Naive thymus-derived CD8-positive, alpha-beta T cell (primary cell): ENCODE data around the gene ADAMTS18. TPM values are rescaled to one million over a fixed set of nuclear protein-coding genes. Genes with fewer than 3 reads are reported as not detected.

Source experiments
- ATAC-seq, 2 donors: fragments of 150-1000 bp; cut with Tn5 transposase in 1 of 2; sonication (Bioruptor Pico), chemical (Tn5 transposase) in 1 of 2; 1 replicate in 1 of 2; 2 replicates in 1 of 2; pipeline ENCODE4 v1.10.0; 2021; ENCODE audit warnings: mild to moderate bottlenecking in 2 of 2, moderate library complexity in 2 of 2
- POLR2A ChIA-PET: fragments of 350-600 bp; sonication (Branson Sonifier 250); formaldehyde crosslinking; loops from one replicate; lab custom pipeline; 2021; ENCODE audit warnings: antibody characterized with exemption; lab: Charles Lee
- DNase-seq, 10 donors: peaks; one replicate each; pipeline versions ENCODE4 v3.0.0 to v3.0.0-alpha.2; 2020 to 2022
- H3K27ac Mint-ChIP-seq, 10 donors: one replicate each; pipeline ENCODE4 v1.8.0; 2020 to 2022; ENCODE audit warnings: mild to moderate bottlenecking in 10 of 10, mixed read lengths in 10 of 10, moderate library complexity in 4 of 10, inconsistent platforms in 1 of 10
- H3K27me3 Mint-ChIP-seq, 5 donors: one replicate each; pipeline ENCODE4 v1.8.0; 2021 to 2022; ENCODE audit warnings: mixed read lengths in 5 of 5
- H3K36me3 Mint-ChIP-seq, 3 donors: one replicate each; pipeline ENCODE4 v1.8.0; 2020 to 2022; ENCODE audit warnings: mixed read lengths in 3 of 3, mild to moderate bottlenecking in 2 of 3, inconsistent platforms in 1 of 3
- H3K4me1 Mint-ChIP-seq, 4 donors: one replicate each; pipeline ENCODE4 v1.8.0; 2021 to 2022; ENCODE audit warnings: mixed read lengths in 4 of 4
- H3K4me3 Mint-ChIP-seq, 10 donors: one replicate each; pipeline ENCODE4 v1.8.0; 2020 to 2022; ENCODE audit warnings: mild to moderate bottlenecking in 10 of 10, mixed read lengths in 10 of 10, moderate library complexity in 6 of 10, inconsistent platforms in 1 of 10
- H3K9me3 Mint-ChIP-seq, 9 donors: one replicate each; pipeline ENCODE4 v1.8.0; 2020 to 2022; ENCODE audit warnings: mixed read lengths in 9 of 9, mild to moderate bottlenecking in 3 of 9, inconsistent platforms in 1 of 9, moderate library complexity in 1 of 9
- polyA plus RNA-seq, 3 donors: library from polyadenylated mRNA; unstranded; fragments of 300-500 nt; fragmentation: Illumina TruSeq; gene quantifications; one replicate each; pipeline ENCODE4 v1.2.3, GENCODE V29; 2021
- total RNA-seq, 8 experiments: library from RNA in 2 of 8; stranded (reverse) in 2 of 8; gene quantifications; one replicate each; pipeline ENCODE4 v1.2.3 and lab custom pipeline; 2021 to 2026

Gene ADAMTS18
- total and polyA plus RNA-seq, 5 experiments from 2014 or later = not detected

GRCh38 chr16:77330332-77331042, 104.3 kb downstream of the ADAMTS18 start:
- Mint-ChIP-seq H3K4me3 (no peak overlapping the region), H3K27ac (no peak overlapping the region), H3K4me1 (no peaks in the 10 kb centered on the region), H3K27me3 (peaks cover 0 to 9% (median 4%) of the 10 kb centered on the region in 5 donors), H3K9me3 (peaks cover 0 to 3% (median 0%) of the 10 kb centered on the region in 9 donors), H3K36me3 (no peaks in the 10 kb centered on the region)
- POLR2A ChIA-PET = no interaction called here
- ATAC-seq = no peak
- DNase-seq = no peak

DNA sequence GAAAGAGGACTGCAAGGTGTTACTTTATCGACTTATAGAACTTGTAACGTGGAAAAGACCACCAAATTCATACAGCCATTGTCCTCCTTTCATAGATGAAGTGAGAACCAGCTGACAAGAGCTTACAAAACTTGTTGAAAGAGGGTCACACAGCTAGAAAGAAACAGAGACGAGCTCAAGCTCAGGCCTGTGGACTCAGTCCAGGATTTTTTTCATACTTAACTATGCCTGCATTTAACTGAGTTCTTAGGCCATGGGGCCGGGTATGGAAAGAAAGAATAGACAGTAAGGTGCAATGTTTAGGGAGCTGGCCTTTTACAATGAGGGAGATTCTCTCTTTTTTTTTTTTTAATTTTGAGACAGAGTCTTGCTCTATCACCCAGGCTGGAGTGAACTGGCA, 106.1 kb downstream of the ADAMTS18 start:
- H3K27me3 Mint-ChIP-seq = peaks cover 0 to 9% (median 4%) of the 10 kb centered on the region in 5 donors
- no peak overlapping the region for H3K4me3 Mint-ChIP-seq
- no peak overlapping the region for H3K27ac Mint-ChIP-seq
- H3K36me3 Mint-ChIP-seq = no peaks in the 10 kb centered on the region
- POLR2A ChIA-PET = no interaction called here
- peaks cover 0 to 3% (median 0%) of the 10 kb centered on the region in 9 donors for H3K9me3 Mint-ChIP-seq
- no peaks in the 10 kb centered on the region for H3K4me1 Mint-ChIP-seq
- ATAC-seq = no peak
- no peak for DNase-seq

- Mint-ChIP-seq H3K4me1 (no peaks in the 10 kb centered on the region), H3K27ac (no peak overlapping the region), H3K36me3 (no peaks in the 10 kb centered on the region), H3K9me3 (peaks cover 0 to 3% (median 0%) of the 10 kb centered on the region in 9 donors), H3K4me3 (no peak overlapping the region), H3K27me3 (peaks cover 0 to 9% (median 4%) of the 10 kb centered on the region in 5 donors)
- POLR2A ChIA-PET = no interaction called here
- DNase-seq = no peak
- no peak for ATAC-seq
Measured at GRCh38 chr16:77328274-77328673, 106.6 kb downstream of the ADAMTS18 start.

DNA sequence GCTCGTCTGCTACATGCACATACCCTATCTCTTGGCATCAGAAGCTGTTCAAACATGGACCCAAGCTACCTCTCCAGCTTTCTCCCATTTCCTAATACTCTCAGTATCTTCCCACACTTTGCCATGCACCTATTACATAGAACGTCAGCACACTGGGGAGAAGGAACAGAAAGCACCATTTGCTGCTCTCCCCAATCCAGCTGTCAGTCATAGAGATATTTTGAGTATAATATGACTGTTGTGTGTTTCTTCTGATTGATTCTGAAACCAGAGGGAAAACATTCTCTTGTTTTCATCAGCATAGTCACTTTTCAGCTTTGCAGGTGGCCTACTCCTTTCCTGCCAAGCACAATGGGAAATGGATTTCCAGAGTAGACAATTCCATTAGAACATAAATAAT, 107.1 kb downstream of the ADAMTS18 start:
- Mint-ChIP-seq H3K27me3 (peaks cover 0 to 9% (median 4%) of the 10 kb centered on the region in 5 donors), H3K9me3 (peaks cover 0 to 3% (median 0%) of the 10 kb centered on the region in 9 donors), H3K4me1 (no peaks in the 10 kb centered on the region), H3K4me3 (no peak overlapping the region), H3K36me3 (no peaks in the 10 kb centered on the region), H3K27ac (no peak overlapping the region)
- POLR2A ChIA-PET = no interaction called here
- no peak for DNase-seq
- ATAC-seq = no peak

DNA sequence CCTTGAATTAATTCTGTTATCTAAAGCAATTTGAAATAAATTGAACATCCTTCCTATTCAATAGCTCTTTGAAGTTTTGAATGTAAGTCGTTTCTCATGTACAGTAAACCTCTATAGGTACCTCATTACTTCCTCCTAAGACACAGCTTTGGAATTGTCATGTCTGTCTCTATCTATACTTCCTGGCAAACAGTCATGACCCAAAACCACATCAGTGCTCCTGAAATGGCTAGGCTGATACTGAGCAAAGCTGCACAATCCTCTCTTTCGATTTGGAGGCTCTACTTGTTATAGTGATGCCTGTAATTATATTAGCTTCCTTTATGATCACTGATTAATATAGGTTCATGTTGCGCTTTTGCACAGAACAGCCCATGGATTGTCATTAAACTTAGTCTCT, 110.1 kb downstream of the ADAMTS18 start:
- POLR2A ChIA-PET = no interaction called here
- Mint-ChIP-seq H3K4me1 (no peaks in the 10 kb centered on the region), H3K9me3 (peaks cover 0 to 3% (median 0%) of the 10 kb centered on the region in 9 donors), H3K36me3 (no peaks in the 10 kb centered on the region), H3K27ac (no peak overlapping the region), H3K27me3 (peaks cover 2 to 17% (median 3%) of the 10 kb centered on the region in 5 donors), H3K4me3 (no peak overlapping the region)
- ATAC-seq (no peak), DNase-seq (no peak)

DNA sequence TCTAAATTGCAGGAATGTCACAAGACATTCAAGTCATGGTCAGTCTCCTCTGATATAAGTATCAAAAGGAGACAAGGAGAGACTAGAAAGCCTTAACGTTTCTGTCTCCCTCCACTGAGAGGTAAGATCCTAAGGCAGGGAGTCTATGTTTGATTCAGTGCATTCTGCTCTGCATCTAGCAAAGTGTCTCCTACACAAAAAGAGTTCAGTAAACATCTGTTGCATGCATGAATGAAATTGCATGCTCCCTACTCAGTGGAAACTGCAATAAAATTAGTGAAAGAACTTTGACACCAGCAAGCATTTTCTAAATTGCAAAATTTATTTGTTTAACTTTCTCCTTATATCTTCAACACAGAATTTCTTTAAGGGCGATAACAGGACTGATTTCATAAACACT, 111.1 kb downstream of the ADAMTS18 start:
- ATAC-seq (no peak), DNase-seq (no peak)
- Mint-ChIP-seq H3K36me3 (no peaks in the 10 kb centered on the region), H3K4me3 (no peak overlapping the region), H3K4me1 (no peaks in the 10 kb centered on the region), H3K27ac (no peak overlapping the region), H3K9me3 (peaks cover 0 to 3% (median 0%) of the 10 kb centered on the region in 9 donors), H3K27me3 (peaks cover 2 to 17% (median 4%) of the 10 kb centered on the region in 5 donors)
- POLR2A ChIA-PET = no interaction called here

GRCh38 chr16:77322757-77323156, 112.1 kb downstream of the ADAMTS18 start:
- POLR2A ChIA-PET = no interaction called here
- no peak overlapping the region for H3K27ac Mint-ChIP-seq
- H3K9me3 Mint-ChIP-seq = peaks cover 0 to 3% (median 0%) of the 10 kb centered on the region in 9 donors
- no peaks in the 10 kb centered on the region for H3K36me3 Mint-ChIP-seq
- H3K27me3 Mint-ChIP-seq = peaks cover 2 to 17% (median 4%) of the 10 kb centered on the region in 5 donors
- H3K4me1 Mint-ChIP-seq = no peaks in the 10 kb centered on the region
- no peak for ATAC-seq
- no peak for DNase-seq
- no peak overlapping the region for H3K4me3 Mint-ChIP-seq

- no peaks in the 10 kb centered on the region for H3K4me1 Mint-ChIP-seq
- H3K27ac Mint-ChIP-seq = no peak overlapping the region
- ATAC-seq = no peak
Measured at GRCh38 chr16:77317059-77317458, 117.8 kb downstream of the ADAMTS18 start.

GRCh38 chr16:77310877-77311276, 124.0 kb downstream of the ADAMTS18 start:
- no peak overlapping the region for H3K4me3 Mint-ChIP-seq
- no peak for ATAC-seq
- POLR2A ChIA-PET = no interaction called here
- H3K27ac Mint-ChIP-seq = no peak overlapping the region
- peaks cover 0 to 1% (median 0%) of the 10 kb centered on the region in 3 donors for H3K36me3 Mint-ChIP-seq
- no peaks in the 10 kb centered on the region for H3K9me3 Mint-ChIP-seq
- DNase-seq = no peak
- H3K27me3 Mint-ChIP-seq = peaks cover 0 to 4% (median 3%) of the 10 kb centered on the region in 5 donors
- H3K4me1 Mint-ChIP-seq = no peaks in the 10 kb centered on the region

More at GRCh38 chr16:77317059-77317458, 117.8 kb downstream of the ADAMTS18 start:
- POLR2A ChIA-PET = no interaction called here
- DNase-seq = no peak
- peaks cover 0 to 1% (median 0%) of the 10 kb centered on the region in 3 donors for H3K36me3 Mint-ChIP-seq
- H3K27me3 Mint-ChIP-seq = peaks cover under 1 to 11% (median 3%) of the 10 kb centered on the region in 5 donors
- no peak overlapping the region for H3K4me3 Mint-ChIP-seq
- no peaks in the 10 kb centered on the region for H3K9me3 Mint-ChIP-seq

- no peak overlapping the region for H3K27ac Mint-ChIP-seq
- H3K27me3 Mint-ChIP-seq = peaks cover 0 to 4% (median 3%) of the 10 kb centered on the region in 5 donors
- H3K36me3 Mint-ChIP-seq = peaks cover 0 to 1% (median 0%) of the 10 kb centered on the region in 3 donors
- H3K9me3 Mint-ChIP-seq = no peaks in the 10 kb centered on the region
- POLR2A ChIA-PET = no interaction called here
- DNase-seq (no peak), ATAC-seq (no peak)
- H3K4me1 Mint-ChIP-seq = peaks cover 0 to under 1% (median 0%) of the 10 kb centered on the region in 4 donors
- no peak overlapping the region for H3K4me3 Mint-ChIP-seq
Measured at GRCh38 chr16:77308163-77308561, 126.7 kb downstream of the ADAMTS18 start.

- Mint-ChIP-seq H3K4me3 (no peak overlapping the region), H3K27me3 (peaks cover 0 to 7% (median 3%) of the 10 kb centered on the region in 5 donors), H3K36me3 (peaks cover 0 to 1% (median 0%) of the 10 kb centered on the region in 3 donors), H3K4me1 (peaks cover 0 to 6% (median 0%) of the 10 kb centered on the region in 4 donors), H3K27ac (no peak overlapping the region), H3K9me3 (no peaks in the 10 kb centered on the region)
- POLR2A ChIA-PET = no interaction called here
- DNase-seq (no peak), ATAC-seq (no peak)
Measured at GRCh38 chr16:77307426-77308162, 127.2 kb downstream of the ADAMTS18 start.

DNA sequence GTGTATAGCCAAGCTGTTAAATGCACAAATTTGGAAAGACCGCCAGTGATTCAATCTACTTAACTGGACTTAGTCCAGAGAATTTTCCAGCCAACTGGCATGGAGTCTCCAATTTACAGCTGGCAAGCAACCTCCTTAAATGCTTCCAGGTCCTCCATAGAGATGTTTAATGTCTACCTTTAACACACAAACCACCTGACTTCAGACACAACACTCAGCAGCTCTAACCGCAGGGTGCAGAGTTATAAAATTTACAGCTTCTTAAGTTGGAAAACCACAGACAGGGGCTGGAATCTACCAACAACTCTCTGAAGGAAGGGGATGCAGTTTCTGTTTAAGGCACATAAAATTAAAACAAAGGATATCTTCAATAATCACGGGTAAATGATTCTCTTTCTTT, 128.8 kb downstream of the ADAMTS18 start:
- DNase-seq (no peak), ATAC-seq (no peak)
- H3K27me3 Mint-ChIP-seq = peaks cover 0 to 7% (median 3%) of the 10 kb centered on the region in 5 donors
- H3K9me3 Mint-ChIP-seq = no peaks in the 10 kb centered on the region
- peaks cover 0 to 7% (median 0%) of the 10 kb centered on the region in 4 donors for H3K4me1 Mint-ChIP-seq
- H3K36me3 Mint-ChIP-seq = no peaks in the 10 kb centered on the region
- H3K4me3 Mint-ChIP-seq = no peak overlapping the region
- H3K27ac Mint-ChIP-seq = no peak overlapping the region
- POLR2A ChIA-PET = no interaction called here

DNA sequence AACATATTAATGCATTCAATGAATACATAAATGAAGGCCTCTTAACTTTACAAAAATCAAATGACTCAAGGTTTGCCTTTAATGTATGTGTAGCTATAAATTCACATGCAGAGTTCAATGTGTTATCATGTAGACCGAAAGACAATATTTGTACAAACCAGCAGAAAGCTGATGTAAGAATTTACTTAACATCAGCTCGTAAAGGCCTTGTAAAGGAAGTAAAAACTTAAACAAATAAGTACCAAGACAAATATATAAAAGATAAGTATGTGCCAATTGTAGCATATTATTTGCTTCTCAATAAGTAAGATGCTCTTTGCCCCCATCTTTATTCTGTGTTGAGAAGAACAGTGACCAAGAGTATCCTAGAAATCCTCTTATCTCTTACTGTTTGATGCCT, 130.0 kb downstream of the ADAMTS18 start:
- H3K36me3 Mint-ChIP-seq = no peaks in the 10 kb centered on the region
- peaks cover 0 to 10% (median 0%) of the 10 kb centered on the region in 4 donors for H3K4me1 Mint-ChIP-seq
- H3K4me3 Mint-ChIP-seq = no peak overlapping the region
- peaks cover 0 to 3% (median 3%) of the 10 kb centered on the region in 5 donors for H3K27me3 Mint-ChIP-seq
- no peak for DNase-seq
- H3K27ac Mint-ChIP-seq = no peak overlapping the region
- ATAC-seq = no peak
- H3K9me3 Mint-ChIP-seq = no peaks in the 10 kb centered on the region
- POLR2A ChIA-PET = no interaction called here
